Thoracic aorta (tissue), 2 donors: ENCODE results near the gene UBXN11. TPM values are rescaled to one million over a fixed set of nuclear protein-coding genes. Genes with fewer than 3 reads are reported as not detected.

ENCODE experiments used
- ATAC-seq: fragments of 150-250 bp; one replicate; pipeline ENCODE4 v1.8.0; 2017; ENCODE audit warnings: low read depth; ENCODE audit not compliant: insufficient number of reproducible peaks, low FRiP score
- DNase-seq: peaks from one replicate; pipeline ENCODE4 v3.0.0-alpha.2; 2020; ENCODE audit warnings: low spot score
- H3K27ac ChIP-seq, 2 donors: fragments of 200-600 bp; sonication (generic); 1 replicate in 1 of 2; 2 replicates in 1 of 2; pipeline ENCODE4 v1.5.1; 2016; ENCODE audit warnings: mild to moderate bottlenecking in 2 of 2, moderate library complexity in 2 of 2
- H3K27me3 ChIP-seq: fragments of 200-600 bp; sonication (generic); replicated peaks from 2 replicates; pipeline ENCODE4 v1.6.0; 2016; ENCODE audit warnings: mild to moderate bottlenecking; ENCODE audit not compliant: insufficient read depth
- H3K36me3 ChIP-seq: fragments of 200-600 bp; sonication (generic); one replicate; pipeline ENCODE4 v1.5.1; 2016
- H3K4me1 ChIP-seq, 2 donors: fragments of 200-600 bp; sonication (generic); 1 replicate in 1 of 2; 2 replicates in 1 of 2; pipeline versions ENCODE4 v1.5.1 to v1.6.0; 2016; ENCODE audit warnings: low read depth in 2 of 2, mild to moderate bottlenecking in 1 of 2; ENCODE audit not compliant: control insufficient read depth in 1 of 2
- H3K4me3 ChIP-seq: fragments of 200-600 bp; sonication (generic); 2 replicates; pipeline ENCODE4 v1.5.1; 2016; ENCODE audit warnings: mild to moderate bottlenecking
- H3K9me3 ChIP-seq: fragments of 200-600 bp; sonication (generic); 2 replicates; pipeline ENCODE4 v1.5.1; 2016
- total RNA-seq, 2 donors: library from RNA; depleted of rRNA; stranded (reverse); fragments of >200 nt; gene quantifications; one replicate each; pipeline versions ENCODE4 v1.1.0 to v1.2.3, GENCODE V29; 2016
- TF ChIP-seq, protein P1 (sequence below): fragments of 200-600 bp; sonication (generic); IDR thresholded peaks from one replicate; pipeline ENCODE4 v1.5.1; 2019; ENCODE audit warnings: antibody characterized with exemption

UBXN11 gene
- total RNA-seq, 2 donors from 2014 or later = 9.6 to 23.2 TPM

GRCh38 chr1:26287033-26287711 lies 19.3 kb downstream of the UBXN11 start:
- peak overlapping the region in 1 of 2 donors; percentile 17 for H3K27ac ChIP-seq
- no peaks in the 10 kb centered on the region for H3K27me3 ChIP-seq
- TF ChIP-seq, protein P1, sequence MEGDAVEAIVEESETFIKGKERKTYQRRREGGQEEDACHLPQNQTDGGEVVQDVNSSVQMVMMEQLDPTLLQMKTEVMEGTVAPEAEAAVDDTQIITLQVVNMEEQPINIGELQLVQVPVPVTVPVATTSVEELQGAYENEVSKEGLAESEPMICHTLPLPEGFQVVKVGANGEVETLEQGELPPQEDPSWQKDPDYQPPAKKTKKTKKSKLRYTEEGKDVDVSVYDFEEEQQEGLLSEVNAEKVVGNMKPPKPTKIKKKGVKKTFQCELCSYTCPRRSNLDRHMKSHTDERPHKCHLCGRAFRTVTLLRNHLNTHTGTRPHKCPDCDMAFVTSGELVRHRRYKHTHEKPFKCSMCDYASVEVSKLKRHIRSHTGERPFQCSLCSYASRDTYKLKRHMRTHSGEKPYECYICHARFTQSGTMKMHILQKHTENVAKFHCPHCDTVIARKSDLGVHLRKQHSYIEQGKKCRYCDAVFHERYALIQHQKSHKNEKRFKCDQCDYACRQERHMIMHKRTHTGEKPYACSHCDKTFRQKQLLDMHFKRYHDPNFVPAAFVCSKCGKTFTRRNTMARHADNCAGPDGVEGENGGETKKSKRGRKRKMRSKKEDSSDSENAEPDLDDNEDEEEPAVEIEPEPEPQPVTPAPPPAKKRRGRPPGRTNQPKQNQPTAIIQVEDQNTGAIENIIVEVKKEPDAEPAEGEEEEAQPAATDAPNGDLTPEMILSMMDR = no peak
- no peak overlapping the region for H3K4me3 ChIP-seq
- no peak for DNase-seq
- peaks cover 25 to 29% of the 10 kb centered on the region in 2 donors for H3K4me1 ChIP-seq
- no peaks in the 10 kb centered on the region for H3K9me3 ChIP-seq
- no peak for ATAC-seq
- H3K36me3 ChIP-seq = no peaks in the 10 kb centered on the region

GRCh38 chr1:26286064-26286416 lies 20.4 kb downstream of the UBXN11 start:
- Histone ChIP-seq H3K4me1 (peaks cover 35 to 40% of the 10 kb centered on the region in 2 donors), H3K4me3 (no peak overlapping the region), H3K9me3 (no peaks in the 10 kb centered on the region), H3K27ac (no peak overlapping the region), H3K36me3 (no peaks in the 10 kb centered on the region), H3K27me3 (no peaks in the 10 kb centered on the region)
- DNase-seq (no peak), ATAC-seq (no peak)
- TF ChIP-seq, protein P1 = no peak

DNA sequence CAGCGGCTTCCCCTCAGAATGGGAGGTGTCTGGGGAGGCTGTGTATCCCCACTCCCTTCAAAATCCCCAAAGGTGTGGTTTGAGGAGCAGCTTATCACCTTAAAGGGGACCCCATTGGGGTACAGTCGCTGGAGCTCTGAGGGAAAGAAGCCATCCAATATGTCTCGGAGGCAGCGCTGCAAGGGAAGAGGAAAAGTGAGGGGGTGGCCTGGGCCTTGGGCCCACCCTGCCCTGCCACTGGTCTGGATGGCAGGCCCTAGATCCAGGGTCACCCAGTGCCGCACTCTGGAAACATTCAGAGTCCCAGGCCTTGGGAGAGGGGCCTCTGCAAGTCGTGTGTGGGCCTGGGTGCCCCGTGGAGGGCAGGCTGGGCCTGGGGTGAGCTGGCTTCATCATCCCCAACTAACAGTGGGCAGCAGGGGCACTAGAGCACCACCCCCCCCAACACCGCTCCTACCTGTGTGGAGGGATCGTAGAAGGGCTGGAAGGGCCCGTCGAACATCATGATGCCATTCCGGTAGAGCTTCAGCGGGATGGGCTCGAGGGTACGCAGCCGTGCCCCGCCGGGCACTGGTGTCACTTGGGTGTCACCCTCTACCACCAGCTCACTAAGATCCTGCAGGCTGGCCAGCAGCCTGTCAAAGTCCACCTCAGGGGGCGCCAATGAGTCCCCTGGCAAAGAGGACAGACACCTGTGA lies 20.9 kb downstream of the UBXN11 start:
- H3K4me3 ChIP-seq = no peak overlapping the region
- no peaks in the 10 kb centered on the region for H3K36me3 ChIP-seq
- H3K27ac ChIP-seq = peak overlapping the region; percentile 62 to 74
- ATAC-seq (no peak), DNase-seq (no peak)
- H3K4me1 ChIP-seq = peaks cover 40 to 46% of the 10 kb centered on the region in 2 donors
- H3K27me3 ChIP-seq = no peaks in the 10 kb centered on the region
- H3K9me3 ChIP-seq = no peaks in the 10 kb centered on the region
- TF ChIP-seq, protein P1 = no peak

- peak; percentile 59 for ATAC-seq
- H3K4me3 ChIP-seq = peak overlapping the region; percentile 45
- DNase-seq = peak; percentile 93
- H3K36me3 ChIP-seq = no peaks in the 10 kb centered on the region
- no peaks in the 10 kb centered on the region for H3K27me3 ChIP-seq
- TF ChIP-seq, protein P1 = no peak
- H3K27ac ChIP-seq = peak overlapping the region; percentile 62 to 74
- peaks cover 38 to 46% of the 10 kb centered on the region in 2 donors for H3K4me1 ChIP-seq
- no peaks in the 10 kb centered on the region for H3K9me3 ChIP-seq
These were observed 21.7 kb downstream of the UBXN11 start for GRCh38 chr1:26284597-26285347.
